ENCODE measurements around the gene ADCYAP1R1.

ADCYAP1R1 gene
- 0 reads per million in 3 donors for total RNA-seq

DNA sequence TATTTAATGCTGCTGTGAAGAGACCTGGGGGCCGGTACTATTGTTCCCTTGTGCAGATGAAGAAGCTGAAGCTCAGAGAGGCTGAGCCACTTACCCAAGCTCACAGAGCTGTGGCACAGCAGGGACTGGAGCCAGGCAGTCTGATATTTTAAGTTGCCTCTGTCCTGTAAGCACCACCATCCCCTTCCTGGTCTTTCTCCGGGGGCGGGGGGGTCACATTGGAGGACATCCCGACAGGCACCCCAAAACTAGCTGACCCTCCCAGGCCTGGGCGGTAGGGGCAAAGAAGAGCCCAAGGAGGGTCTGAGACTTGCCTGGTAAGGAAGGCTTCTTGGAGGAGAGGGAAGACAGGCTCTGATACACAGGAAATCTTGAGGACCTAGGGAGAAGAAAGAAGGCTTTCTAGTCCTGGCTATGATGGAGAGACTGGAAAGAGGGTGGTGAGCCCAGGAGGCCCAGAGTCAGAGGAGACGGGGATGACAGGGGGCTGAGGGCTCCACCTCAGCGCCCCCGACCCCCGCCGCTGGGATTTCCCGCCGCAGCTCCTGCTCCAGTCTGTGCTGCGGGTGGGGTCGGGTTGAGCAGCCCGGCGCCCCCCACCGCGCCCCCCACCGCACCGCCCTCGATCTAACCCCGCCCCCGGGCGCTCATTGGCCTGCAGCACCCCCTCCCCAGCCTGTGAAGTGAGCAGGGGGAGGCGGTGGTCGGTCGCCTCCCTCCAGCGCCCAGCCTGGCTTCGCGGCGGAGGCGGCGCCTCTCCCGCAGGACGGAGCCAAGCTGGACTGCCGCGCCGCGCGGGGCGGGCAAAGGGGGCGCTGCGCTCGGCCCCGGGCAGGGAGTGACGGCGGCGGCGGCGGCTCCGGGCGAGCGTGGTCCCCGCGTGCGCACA lies at the start of gene ADCYAP1R1:
Gene ADCYAP1R1 (plus strand): TSS at position 711 of the 889 bp plus-strand sequence. CDS start 10,957 bp downstream, outside the sequence.
- Histone ChIP-seq H3K4me1 (ENCODE audit: control insufficient read depth, insufficient read depth, low read length, poor library complexity, severe bottlenecking) (no peaks in the 10 kb centered on the region), H3K27ac (ENCODE audit: insufficient read depth, low read length, poor library complexity, severe bottlenecking) (no peak within 1 kb of the TSS), H3K4me3 (ENCODE audit: insufficient read depth, low read depth, low read length, poor library complexity, severe bottlenecking) (no peak within 1 kb of the TSS), H3K9me3 (ENCODE audit: control insufficient read depth, low read length) (no peaks in the 10 kb centered on the region), H3K27me3 (replicated peaks; ENCODE audit: control insufficient read depth, insufficient read depth, low read length, poor library complexity, severe bottlenecking) (no peaks in the 10 kb centered on the region), H3K36me3 (ENCODE audit: control insufficient read depth, insufficient read depth, low read length) (no peaks in the 10 kb centered on the region)
- DNase-seq: no peak

GRCh38 chr7:31003097-31003496 lies 49.0 kb upstream of the ADCYAP1R1 start:
- Histone ChIP-seq H3K27ac (ENCODE audit: insufficient read depth, low read length, poor library complexity, severe bottlenecking) (no peak overlapping the region), H3K36me3 (ENCODE audit: control insufficient read depth, insufficient read depth, low read length) (no peaks in the 10 kb centered on the region), H3K27me3 (replicated peaks; ENCODE audit: control insufficient read depth, insufficient read depth, low read length, poor library complexity, severe bottlenecking) (no peaks in the 10 kb centered on the region), H3K4me1 (ENCODE audit: control insufficient read depth, insufficient read depth, low read length, poor library complexity, severe bottlenecking) (no peaks in the 10 kb centered on the region), H3K4me3 (ENCODE audit: insufficient read depth, low read depth, low read length, poor library complexity, severe bottlenecking) (no peak overlapping the region), H3K9me3 (ENCODE audit: control insufficient read depth, low read length) (no peaks in the 10 kb centered on the region)
- no peak for DNase-seq

- Histone ChIP-seq H3K4me3 (ENCODE audit: insufficient read depth, low read depth, low read length, poor library complexity, severe bottlenecking) (no peak overlapping the region), H3K4me1 (ENCODE audit: control insufficient read depth, insufficient read depth, low read length, poor library complexity, severe bottlenecking) (no peaks in the 10 kb centered on the region), H3K27me3 (replicated peaks; ENCODE audit: control insufficient read depth, insufficient read depth, low read length, poor library complexity, severe bottlenecking) (peaks cover 3% of the 10 kb centered on the region), H3K9me3 (ENCODE audit: control insufficient read depth, low read length) (no peaks in the 10 kb centered on the region), H3K27ac (ENCODE audit: insufficient read depth, low read length, poor library complexity, severe bottlenecking) (no peak overlapping the region), H3K36me3 (ENCODE audit: control insufficient read depth, insufficient read depth, low read length) (no peaks in the 10 kb centered on the region)
- no peak for DNase-seq
Observed at GRCh38 chr7:31003721-31004120, 48.4 kb upstream of the ADCYAP1R1 start.

- Histone ChIP-seq H3K27me3 (replicated peaks; ENCODE audit: control insufficient read depth, insufficient read depth, low read length, poor library complexity, severe bottlenecking) (peaks cover 3% of the 10 kb centered on the region), H3K36me3 (ENCODE audit: control insufficient read depth, insufficient read depth, low read length) (no peaks in the 10 kb centered on the region), H3K27ac (ENCODE audit: insufficient read depth, low read length, poor library complexity, severe bottlenecking) (no peak overlapping the region), H3K4me1 (ENCODE audit: control insufficient read depth, insufficient read depth, low read length, poor library complexity, severe bottlenecking) (no peaks in the 10 kb centered on the region), H3K9me3 (ENCODE audit: control insufficient read depth, low read length) (no peaks in the 10 kb centered on the region), H3K4me3 (ENCODE audit: insufficient read depth, low read depth, low read length, poor library complexity, severe bottlenecking) (no peak overlapping the region)
- DNase-seq: no peak
Observed at GRCh38 chr7:31004393-31004792, 47.7 kb upstream of the ADCYAP1R1 start.

DNA sequence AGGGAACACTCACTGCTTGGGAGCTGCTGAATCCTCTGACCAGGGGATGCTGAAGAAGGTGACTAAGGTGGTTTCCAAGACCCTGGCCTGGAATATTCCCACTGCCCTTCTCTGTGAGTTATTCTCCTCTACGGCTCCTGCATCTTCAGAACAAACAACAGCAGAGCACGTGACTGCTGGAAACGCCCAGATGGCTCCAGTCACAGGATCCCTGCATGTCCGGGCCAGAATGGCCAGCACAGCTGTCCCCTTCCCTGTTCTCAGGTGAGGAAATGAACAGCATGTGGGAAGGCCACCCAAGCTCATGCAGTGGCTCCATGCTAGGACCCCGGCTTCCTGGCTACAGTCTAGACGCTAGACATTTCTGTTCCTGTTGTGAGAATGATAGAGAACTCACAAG lies 45.3 kb upstream of the ADCYAP1R1 start:
- no peaks in the 10 kb centered on the region for H3K36me3 ChIP-seq (ENCODE audit: control insufficient read depth, insufficient read depth, low read length)
- no peak for DNase-seq
- no peak overlapping the region for H3K4me3 ChIP-seq (ENCODE audit: insufficient read depth, low read depth, low read length, poor library complexity, severe bottlenecking)
- peaks cover 3% of the 10 kb centered on the region for H3K27me3 ChIP-seq (replicated peaks; ENCODE audit: control insufficient read depth, insufficient read depth, low read length, poor library complexity, severe bottlenecking)
- H3K4me1 ChIP-seq (ENCODE audit: control insufficient read depth, insufficient read depth, low read length, poor library complexity, severe bottlenecking): no peaks in the 10 kb centered on the region
- H3K27ac ChIP-seq (ENCODE audit: insufficient read depth, low read length, poor library complexity, severe bottlenecking): no peak overlapping the region
- H3K9me3 ChIP-seq (ENCODE audit: control insufficient read depth, low read length): no peaks in the 10 kb centered on the region

DNA sequence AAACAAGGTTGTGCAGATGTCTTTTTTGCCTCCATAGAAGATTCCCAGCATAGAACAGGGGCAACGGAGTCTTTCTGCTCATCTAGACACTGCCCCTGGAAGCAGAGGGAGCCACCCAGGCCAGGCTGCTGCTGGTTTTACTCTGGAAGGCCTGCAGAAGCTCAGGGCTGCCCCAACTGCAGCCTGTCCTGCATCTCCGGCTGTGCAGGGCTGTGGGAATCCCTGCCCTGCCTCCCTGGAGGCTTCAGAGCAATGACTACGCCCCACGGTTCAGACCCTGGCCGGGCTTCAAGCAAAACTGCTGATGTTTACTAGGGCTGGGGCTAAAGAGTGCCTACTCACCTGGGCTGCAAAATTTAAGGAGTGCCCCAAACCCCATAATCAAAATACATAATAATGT lies 44.5 kb upstream of the ADCYAP1R1 start:
- no peaks in the 10 kb centered on the region for H3K36me3 ChIP-seq (ENCODE audit: control insufficient read depth, insufficient read depth, low read length)
- H3K27ac ChIP-seq (ENCODE audit: insufficient read depth, low read length, poor library complexity, severe bottlenecking): no peak overlapping the region
- H3K4me3 ChIP-seq (ENCODE audit: insufficient read depth, low read depth, low read length, poor library complexity, severe bottlenecking): no peak overlapping the region
- H3K4me1 ChIP-seq (ENCODE audit: control insufficient read depth, insufficient read depth, low read length, poor library complexity, severe bottlenecking): no peaks in the 10 kb centered on the region
- no peak for DNase-seq
- H3K27me3 ChIP-seq (replicated peaks; ENCODE audit: control insufficient read depth, insufficient read depth, low read length, poor library complexity, severe bottlenecking): peaks cover 3% of the 10 kb centered on the region
- H3K9me3 ChIP-seq (ENCODE audit: control insufficient read depth, low read length): no peaks in the 10 kb centered on the region

DNA sequence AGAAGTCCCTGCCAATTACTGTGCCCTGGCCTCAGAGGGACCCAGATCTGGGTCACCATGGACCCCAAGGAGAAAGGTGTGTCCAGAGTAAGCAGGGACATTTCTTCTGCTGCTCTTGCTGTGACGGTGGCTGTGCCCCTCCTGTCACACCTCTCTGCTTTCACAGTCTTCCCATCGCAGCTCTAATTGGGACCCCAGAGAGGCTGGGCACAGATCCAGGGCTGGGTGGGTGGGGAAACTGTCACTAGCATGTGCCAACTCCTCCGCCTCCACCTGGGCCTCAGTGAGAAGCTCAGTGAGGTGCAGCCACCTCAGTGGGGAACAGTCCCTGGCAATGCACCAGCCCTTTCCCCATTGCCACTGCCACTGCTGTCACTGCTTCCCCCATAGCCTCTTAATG lies 37.3 kb upstream of the ADCYAP1R1 start:
- Histone ChIP-seq H3K4me1 (ENCODE audit: control insufficient read depth, insufficient read depth, low read length, poor library complexity, severe bottlenecking) (peaks cover 3% of the 10 kb centered on the region), H3K27ac (ENCODE audit: insufficient read depth, low read length, poor library complexity, severe bottlenecking) (no peak overlapping the region), H3K9me3 (ENCODE audit: control insufficient read depth, low read length) (no peaks in the 10 kb centered on the region), H3K27me3 (replicated peaks; ENCODE audit: control insufficient read depth, insufficient read depth, low read length, poor library complexity, severe bottlenecking) (no peaks in the 10 kb centered on the region), H3K4me3 (ENCODE audit: insufficient read depth, low read depth, low read length, poor library complexity, severe bottlenecking) (no peak overlapping the region), H3K36me3 (ENCODE audit: control insufficient read depth, insufficient read depth, low read length) (no peaks in the 10 kb centered on the region)
- no peak for DNase-seq

DNA sequence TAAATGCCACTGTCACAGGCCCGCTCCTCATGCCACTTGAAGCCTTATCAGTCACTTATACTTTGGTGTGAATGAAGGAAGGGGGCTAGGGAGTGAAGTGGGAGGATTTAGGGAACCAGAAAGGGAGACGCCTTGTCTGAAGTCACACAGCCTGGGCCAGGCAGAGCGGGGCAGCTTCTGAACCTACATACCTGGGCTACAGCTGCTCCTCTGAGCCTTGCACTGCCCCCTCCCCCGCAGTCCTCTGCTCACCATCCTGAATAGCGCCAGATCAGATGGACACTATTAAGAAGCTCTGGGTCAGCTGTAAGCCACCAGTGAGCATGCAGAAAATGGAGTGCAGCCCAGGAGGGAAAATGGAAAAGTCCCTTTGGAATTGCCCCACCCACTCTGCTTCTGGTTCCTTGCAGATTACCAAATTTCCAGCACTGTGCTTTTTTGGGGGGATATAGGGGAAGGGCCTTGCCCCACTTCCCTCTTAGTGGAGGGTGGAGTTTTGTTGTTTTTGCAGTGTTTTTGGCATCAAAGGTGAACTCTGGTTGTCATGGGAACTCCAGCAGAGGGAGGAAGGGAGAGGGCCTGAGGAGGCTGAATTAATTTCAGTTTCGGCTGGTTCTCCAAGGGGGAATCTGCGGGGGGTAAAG lies 35.0 kb upstream of the ADCYAP1R1 start:
- DNase-seq: no peak
- Histone ChIP-seq H3K4me1 (ENCODE audit: control insufficient read depth, insufficient read depth, low read length, poor library complexity, severe bottlenecking) (peaks cover 3% of the 10 kb centered on the region), H3K27ac (ENCODE audit: insufficient read depth, low read length, poor library complexity, severe bottlenecking) (no peak overlapping the region), H3K27me3 (replicated peaks; ENCODE audit: control insufficient read depth, insufficient read depth, low read length, poor library complexity, severe bottlenecking) (no peaks in the 10 kb centered on the region), H3K9me3 (ENCODE audit: control insufficient read depth, low read length) (no peaks in the 10 kb centered on the region), H3K4me3 (ENCODE audit: insufficient read depth, low read depth, low read length, poor library complexity, severe bottlenecking) (no peak overlapping the region), H3K36me3 (ENCODE audit: control insufficient read depth, insufficient read depth, low read length) (no peaks in the 10 kb centered on the region)

GRCh38 chr7:31017721-31018120 lies 34.4 kb upstream of the ADCYAP1R1 start:
- Histone ChIP-seq H3K4me1 (ENCODE audit: control insufficient read depth, insufficient read depth, low read length, poor library complexity, severe bottlenecking) (peaks cover 3% of the 10 kb centered on the region), H3K4me3 (ENCODE audit: insufficient read depth, low read depth, low read length, poor library complexity, severe bottlenecking) (no peak overlapping the region), H3K36me3 (ENCODE audit: control insufficient read depth, insufficient read depth, low read length) (no peaks in the 10 kb centered on the region), H3K27ac (ENCODE audit: insufficient read depth, low read length, poor library complexity, severe bottlenecking) (no peak overlapping the region), H3K9me3 (ENCODE audit: control insufficient read depth, low read length) (no peaks in the 10 kb centered on the region), H3K27me3 (replicated peaks; ENCODE audit: control insufficient read depth, insufficient read depth, low read length, poor library complexity, severe bottlenecking) (no peaks in the 10 kb centered on the region)
- DNase-seq: no peak

DNA sequence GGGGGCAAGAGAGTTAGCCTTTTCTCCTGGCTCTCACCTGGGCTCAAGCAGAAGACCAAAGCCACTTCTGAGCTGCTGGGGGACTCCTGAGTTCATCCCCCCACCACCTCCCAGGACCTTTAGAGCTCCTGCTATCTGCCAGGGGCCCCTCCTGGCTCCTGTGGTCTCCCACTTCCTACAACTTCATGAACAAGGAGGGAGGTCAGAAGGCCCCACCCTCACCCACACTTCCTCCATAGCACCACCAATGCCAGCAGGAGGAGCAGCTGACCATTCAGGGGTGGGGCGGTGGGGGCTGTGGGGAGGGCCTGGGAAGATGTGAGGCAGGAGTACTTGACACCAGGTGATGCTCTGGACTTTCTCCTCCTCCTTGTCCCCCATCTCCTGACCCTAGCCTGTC lies 32.6 kb upstream of the ADCYAP1R1 start:
- Histone ChIP-seq H3K36me3 (ENCODE audit: control insufficient read depth, insufficient read depth, low read length) (no peaks in the 10 kb centered on the region), H3K4me1 (ENCODE audit: control insufficient read depth, insufficient read depth, low read length, poor library complexity, severe bottlenecking) (peaks cover 12% of the 10 kb centered on the region), H3K9me3 (ENCODE audit: control insufficient read depth, low read length) (no peaks in the 10 kb centered on the region), H3K4me3 (ENCODE audit: insufficient read depth, low read depth, low read length, poor library complexity, severe bottlenecking) (no peak overlapping the region), H3K27ac (ENCODE audit: insufficient read depth, low read length, poor library complexity, severe bottlenecking) (no peak overlapping the region), H3K27me3 (replicated peaks; ENCODE audit: control insufficient read depth, insufficient read depth, low read length, poor library complexity, severe bottlenecking) (no peaks in the 10 kb centered on the region)
- DNase-seq: no peak
